Activated T-cell treated with anti-CD3 and anti-CD28 coated beads, Interleukin-2, amount 50 U/mL, for 4 hours (primary cell): ENCODE measurements around the gene NOL6. TPM values are rescaled to one million over a fixed set of nuclear protein-coding genes. Genes with fewer than 3 reads are reported as not detected.
A peak's percentile ranks its signal among the peaks of the same experiment; 100 is the strongest.
"Not testable (repeated sequence)": the region's sequence is repeated elsewhere in the genome, so short reads cannot be mapped to it uniquely, and the experiment has no call there.

ENCODE experiments used
- ATAC-seq, 2 donors: fragments of 200-7000 bp; cut with Tn5 transposase; one replicate each; pipeline ENCODE4 v1.10.0; 2021
- DNase-seq: peaks from one replicate; pipeline ENCODE4 v3.0.0-alpha.2; 2020
- H3K27me3 Mint-ChIP-seq: one replicate; pipeline ENCODE4 v1.8.0; 2021; ENCODE audit warnings: low read depth, mixed read lengths
- H3K36me3 Mint-ChIP-seq: one replicate; pipeline ENCODE4 v1.8.0; 2022; ENCODE audit warnings: mixed read lengths; ENCODE audit not compliant: insufficient read depth
- H3K4me1 Mint-ChIP-seq: one replicate; pipeline ENCODE4 v1.8.0; 2021; ENCODE audit warnings: low read depth, mixed read lengths
- H3K4me3 Mint-ChIP-seq: one replicate; pipeline ENCODE4 v1.8.0; 2021; ENCODE audit warnings: mild to moderate bottlenecking, moderate library complexity, mixed read lengths
- H3K9me3 Mint-ChIP-seq: one replicate; pipeline ENCODE4 v1.8.0; 2021; ENCODE audit warnings: mixed read lengths
- total RNA-seq, 3 donors: library from RNA; stranded (reverse); gene quantifications; one replicate each; pipeline ENCODE4 v1.2.1, GENCODE V29; 2021

The NOL6 gene
- total RNA-seq, 3 donors from 2014 or later: 150 to 170 (median 165) TPM

GRCh38 chr9:33489066-33489465 is 15.3 kb upstream of the NOL6 start:
- no peaks in the 10 kb centered on the region for H3K27me3 Mint-ChIP-seq
- DNase-seq (no peak), ATAC-seq (no peak)
- no peaks in the 10 kb centered on the region for H3K4me1 Mint-ChIP-seq
- H3K4me3 Mint-ChIP-seq: no peak overlapping the region
- no peaks in the 10 kb centered on the region for H3K36me3 Mint-ChIP-seq
- H3K9me3 Mint-ChIP-seq: no peaks in the 10 kb centered on the region

DNA sequence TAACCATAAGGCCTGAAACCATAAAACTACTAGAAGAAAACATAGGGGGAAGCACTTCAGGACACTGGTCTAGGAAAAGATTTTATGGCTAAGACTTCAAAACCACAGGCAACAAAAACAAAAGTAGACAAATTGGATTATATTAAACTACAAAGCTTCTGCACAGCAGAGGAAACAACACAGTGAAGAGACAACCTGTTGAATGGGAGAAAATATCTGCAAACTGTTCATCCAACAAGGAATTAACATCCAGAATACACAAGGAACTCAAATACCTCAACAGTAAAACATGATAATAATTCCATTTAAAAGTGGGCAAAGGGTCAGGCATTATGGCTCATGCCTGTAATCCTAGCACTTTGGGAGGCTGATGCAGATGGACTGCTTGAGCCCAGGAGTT is 11.6 kb upstream of the NOL6 start:
- H3K4me1 Mint-ChIP-seq, H3K36me3 Mint-ChIP-seq, ATAC-seq, H3K4me3 Mint-ChIP-seq, H3K27me3 Mint-ChIP-seq, DNase-seq, H3K9me3 Mint-ChIP-seq: not testable (repeated sequence)

DNA sequence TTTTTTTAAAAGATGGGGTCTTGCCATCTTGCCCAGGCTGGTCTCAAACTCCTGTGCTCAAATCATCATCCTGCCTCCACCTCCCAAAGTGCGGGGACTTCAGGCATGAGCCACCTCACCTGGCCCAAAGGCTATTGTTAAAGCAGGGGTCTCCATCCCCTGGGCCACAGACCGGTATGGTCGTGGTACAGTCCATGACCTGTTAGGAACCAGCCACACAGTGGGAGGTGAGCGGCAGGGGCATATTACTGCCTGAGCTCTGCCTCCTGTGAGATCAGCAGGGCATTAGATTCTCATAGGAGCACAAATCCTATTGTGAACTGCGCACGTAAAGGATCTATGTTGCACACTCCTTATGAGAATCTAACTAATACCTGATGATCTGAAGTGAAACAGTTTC is 7.3 kb upstream of the NOL6 start:
- H3K9me3 Mint-ChIP-seq: no peaks in the 10 kb centered on the region
- H3K4me3 Mint-ChIP-seq: no peak overlapping the region
- ATAC-seq (no peak), DNase-seq (no peak)
- H3K36me3 Mint-ChIP-seq: no peaks in the 10 kb centered on the region
- H3K4me1 Mint-ChIP-seq: no peaks in the 10 kb centered on the region
- no peaks in the 10 kb centered on the region for H3K27me3 Mint-ChIP-seq

DNA sequence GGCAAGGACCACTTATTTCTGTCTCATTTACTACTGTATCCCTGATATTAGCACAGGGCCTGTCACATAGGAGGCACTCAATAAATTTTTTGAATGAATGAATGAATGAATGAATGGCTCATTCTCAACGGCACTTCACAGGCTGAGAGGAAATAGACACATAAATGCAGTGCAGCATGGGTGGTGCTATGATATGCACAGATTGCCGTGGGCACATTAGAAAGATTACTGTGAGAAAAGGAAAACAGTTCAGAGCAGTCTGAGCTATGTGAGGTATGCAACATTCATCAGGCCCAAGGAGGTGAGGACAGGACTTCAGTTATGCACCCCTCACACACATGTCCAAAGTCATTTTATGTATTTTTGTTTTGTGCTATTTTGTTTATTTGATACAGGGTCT is 6.4 kb upstream of the NOL6 start:
- Mint-ChIP-seq H3K9me3 (no peaks in the 10 kb centered on the region), H3K4me3 (no peak overlapping the region), H3K4me1 (no peaks in the 10 kb centered on the region), H3K36me3 (no peaks in the 10 kb centered on the region), H3K27me3 (no peaks in the 10 kb centered on the region)
- ATAC-seq (no peak), DNase-seq (no peak)

DNA sequence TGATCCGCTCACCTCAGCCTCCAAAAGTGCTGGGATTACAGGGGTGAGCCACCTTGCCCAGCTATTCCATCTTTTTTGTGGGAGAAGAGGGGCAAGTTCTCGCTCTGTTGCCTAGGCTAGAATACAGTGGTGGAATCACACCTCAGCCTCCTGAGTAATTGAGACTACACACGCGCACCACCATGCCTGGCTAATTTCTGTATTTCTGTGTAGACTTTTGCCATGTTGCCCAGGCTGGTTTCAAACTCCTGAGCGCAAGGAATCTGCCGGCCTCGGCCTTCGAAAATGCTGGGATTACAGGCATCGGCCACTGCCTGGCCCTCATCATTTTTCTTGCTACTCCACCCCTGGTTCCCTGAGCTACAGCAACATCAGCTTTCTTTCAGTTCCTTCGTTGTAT is 2.8 kb upstream of the NOL6 start:
- Mint-ChIP-seq H3K9me3 (no peaks in the 10 kb centered on the region), H3K4me1 (peaks cover 18% of the 10 kb centered on the region), H3K4me3 (no peak overlapping the region)

DNA sequence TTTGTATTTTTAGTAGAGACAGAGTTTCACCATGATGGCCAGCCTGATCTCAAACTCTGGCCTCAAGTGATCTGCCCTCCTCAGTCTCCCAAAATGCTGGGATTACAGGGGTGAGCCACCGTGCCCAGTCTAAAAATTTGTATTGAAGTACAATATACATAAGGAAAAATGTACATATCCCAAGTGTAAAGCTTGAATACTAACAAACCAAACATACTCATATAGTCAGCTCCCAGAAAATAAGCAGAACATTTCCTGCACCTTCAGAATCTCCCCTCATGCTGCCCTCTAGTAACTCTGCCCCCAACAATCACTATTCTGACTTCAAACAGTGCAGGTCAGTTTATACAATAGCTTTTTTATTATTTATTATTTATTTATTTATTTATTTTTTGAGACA is 1.6 kb upstream of the NOL6 start:
- DNase-seq: no peak
- H3K27me3 Mint-ChIP-seq: no peaks in the 10 kb centered on the region
- no peaks in the 10 kb centered on the region for H3K9me3 Mint-ChIP-seq
- H3K4me3 Mint-ChIP-seq: no peak overlapping the region
- ATAC-seq: no peak
- peaks cover 24% of the 10 kb centered on the region for H3K4me1 Mint-ChIP-seq
- H3K36me3 Mint-ChIP-seq: peaks cover 8% of the 10 kb centered on the region

More for the DNA sequence above, 2.8 kb upstream of the NOL6 start:
- ATAC-seq: no peak
- H3K27me3 Mint-ChIP-seq: no peaks in the 10 kb centered on the region
- peaks cover 4% of the 10 kb centered on the region for H3K36me3 Mint-ChIP-seq
- DNase-seq: no peak

DNA sequence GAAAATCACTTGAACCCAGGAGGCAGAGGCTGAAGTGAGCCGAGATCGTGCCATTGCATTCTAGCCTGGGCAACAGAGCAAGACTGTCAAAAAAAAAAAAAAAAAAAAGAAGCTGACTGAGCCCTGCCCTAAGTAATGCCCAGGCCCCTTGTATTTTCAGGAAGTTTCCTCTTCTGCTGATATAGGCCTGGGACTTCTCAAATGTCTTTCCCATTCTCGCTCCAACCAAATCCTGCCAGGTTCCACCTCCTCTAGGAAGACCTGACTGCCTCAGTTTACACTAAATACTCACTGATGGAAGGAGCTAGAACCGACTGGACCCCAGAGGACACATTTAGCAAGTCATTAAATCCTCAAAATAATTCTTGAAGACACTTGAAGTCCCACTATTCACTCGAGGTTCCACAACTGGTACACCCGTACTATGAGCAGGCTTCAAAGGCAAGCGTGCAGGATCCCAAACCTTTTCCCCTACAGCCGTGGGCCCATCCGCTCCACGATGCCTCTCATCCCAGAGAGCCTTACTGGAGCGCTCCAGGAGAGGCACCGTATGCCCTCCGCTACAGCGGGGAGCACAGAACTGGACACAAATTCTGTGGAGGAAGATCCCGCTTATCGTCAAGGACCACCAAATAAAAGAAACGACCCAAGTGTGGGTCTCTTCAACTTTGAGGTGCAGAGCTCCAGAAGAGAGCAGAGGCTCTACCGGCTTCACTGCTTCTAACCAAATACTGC is 676 bp downstream of the NOL6 start:
- Mint-ChIP-seq H3K27me3 (no peaks in the 10 kb centered on the region), H3K4me1 (peaks cover 24% of the 10 kb centered on the region), H3K9me3 (no peaks in the 10 kb centered on the region), H3K4me3 (peak overlapping the region; percentile 91), H3K36me3 (peaks cover 27% of the 10 kb centered on the region)
- DNase-seq (no peak), ATAC-seq (no peak)

DNA sequence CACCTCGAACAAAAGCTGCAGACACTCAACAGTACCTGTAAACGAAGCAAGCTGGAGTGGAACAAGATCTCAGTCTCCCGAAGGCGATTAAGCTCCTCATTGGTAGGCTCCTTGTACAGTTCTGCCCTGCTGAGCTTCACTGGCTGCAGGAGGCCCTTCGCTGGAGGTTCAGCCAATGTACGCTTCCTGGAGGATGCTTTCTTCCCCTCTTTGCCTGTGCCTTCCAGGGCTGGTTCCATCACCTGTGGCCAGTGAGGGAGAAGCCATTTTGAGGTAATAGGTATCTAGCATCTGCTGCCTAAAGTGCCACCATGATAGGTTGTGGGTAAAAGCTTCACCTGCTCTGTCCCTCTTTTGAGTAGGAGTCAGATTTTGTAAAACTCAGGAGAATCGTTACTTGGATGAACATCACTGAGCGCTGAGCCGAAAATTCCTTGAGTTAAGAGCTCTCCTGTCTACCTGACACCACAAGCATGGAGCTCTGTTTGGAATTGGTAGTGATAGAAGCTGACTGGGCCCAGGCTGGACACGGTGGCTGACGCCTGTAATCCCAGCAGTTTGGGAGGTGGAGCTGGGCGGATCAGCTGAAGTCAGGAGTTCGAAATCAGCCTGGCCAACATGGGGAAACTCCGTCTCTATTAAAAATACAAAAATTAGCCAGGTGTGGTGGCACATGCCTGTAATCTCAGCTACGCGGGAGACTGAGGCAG is 1.4 kb downstream of the NOL6 start:
- peaks cover 24% of the 10 kb centered on the region for H3K4me1 Mint-ChIP-seq
- H3K9me3 Mint-ChIP-seq: no peaks in the 10 kb centered on the region
- H3K36me3 Mint-ChIP-seq: peaks cover 30% of the 10 kb centered on the region
- DNase-seq: no peak
- H3K4me3 Mint-ChIP-seq: peak overlapping the region; percentile 91
- no peak for ATAC-seq
- H3K27me3 Mint-ChIP-seq: no peaks in the 10 kb centered on the region

DNA sequence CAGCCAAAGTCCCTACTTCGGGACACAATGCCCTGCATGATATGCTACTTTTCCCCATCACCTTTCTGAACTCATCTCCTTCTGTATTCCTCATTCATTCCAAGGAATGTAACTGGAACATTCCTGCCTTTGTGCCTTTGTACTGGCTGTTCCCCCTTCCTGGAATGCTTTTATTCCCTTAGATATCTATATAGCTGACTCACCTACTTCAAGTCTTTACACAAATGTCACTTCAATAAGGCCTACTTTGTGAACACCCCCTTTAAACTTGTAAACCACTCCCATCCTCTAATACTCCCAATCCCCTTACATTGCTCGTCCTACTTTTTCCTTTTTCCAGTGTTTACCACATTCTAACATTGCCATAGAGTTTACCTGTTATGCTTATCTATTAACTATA is 2.4 kb downstream of the NOL6 start:
- H3K36me3 Mint-ChIP-seq: peaks cover 35% of the 10 kb centered on the region
- H3K4me3 Mint-ChIP-seq: peak overlapping the region; percentile 91
- ATAC-seq: no peak
- DNase-seq: no peak
- H3K27me3 Mint-ChIP-seq: no peaks in the 10 kb centered on the region
- no peaks in the 10 kb centered on the region for H3K9me3 Mint-ChIP-seq
- peaks cover 24% of the 10 kb centered on the region for H3K4me1 Mint-ChIP-seq

DNA sequence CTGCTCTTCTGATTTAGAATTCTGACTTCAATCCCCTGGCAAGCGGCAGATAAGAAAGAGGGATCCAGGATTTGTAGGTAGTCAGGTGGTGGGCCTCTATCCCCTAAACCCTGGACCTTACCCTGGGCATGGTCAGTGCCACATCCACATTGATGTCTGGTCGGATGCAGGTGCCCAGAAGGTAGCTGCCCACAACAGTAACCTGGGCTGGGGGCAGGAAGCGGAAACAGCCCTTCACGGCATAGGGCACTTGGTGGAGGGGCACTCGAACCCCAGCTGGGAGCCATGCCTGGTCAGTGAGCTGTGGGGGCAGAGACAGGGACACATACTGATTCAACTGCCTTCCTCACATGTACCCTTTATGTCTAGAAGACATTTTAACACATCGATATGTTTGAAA is 3.8 kb downstream of the NOL6 start:
- no peak for ATAC-seq
- no peak overlapping the region for H3K4me3 Mint-ChIP-seq
- no peaks in the 10 kb centered on the region for H3K9me3 Mint-ChIP-seq
- H3K4me1 Mint-ChIP-seq: peaks cover 24% of the 10 kb centered on the region
- H3K27me3 Mint-ChIP-seq: no peaks in the 10 kb centered on the region
- DNase-seq: no peak
- H3K36me3 Mint-ChIP-seq: peaks cover 41% of the 10 kb centered on the region

DNA sequence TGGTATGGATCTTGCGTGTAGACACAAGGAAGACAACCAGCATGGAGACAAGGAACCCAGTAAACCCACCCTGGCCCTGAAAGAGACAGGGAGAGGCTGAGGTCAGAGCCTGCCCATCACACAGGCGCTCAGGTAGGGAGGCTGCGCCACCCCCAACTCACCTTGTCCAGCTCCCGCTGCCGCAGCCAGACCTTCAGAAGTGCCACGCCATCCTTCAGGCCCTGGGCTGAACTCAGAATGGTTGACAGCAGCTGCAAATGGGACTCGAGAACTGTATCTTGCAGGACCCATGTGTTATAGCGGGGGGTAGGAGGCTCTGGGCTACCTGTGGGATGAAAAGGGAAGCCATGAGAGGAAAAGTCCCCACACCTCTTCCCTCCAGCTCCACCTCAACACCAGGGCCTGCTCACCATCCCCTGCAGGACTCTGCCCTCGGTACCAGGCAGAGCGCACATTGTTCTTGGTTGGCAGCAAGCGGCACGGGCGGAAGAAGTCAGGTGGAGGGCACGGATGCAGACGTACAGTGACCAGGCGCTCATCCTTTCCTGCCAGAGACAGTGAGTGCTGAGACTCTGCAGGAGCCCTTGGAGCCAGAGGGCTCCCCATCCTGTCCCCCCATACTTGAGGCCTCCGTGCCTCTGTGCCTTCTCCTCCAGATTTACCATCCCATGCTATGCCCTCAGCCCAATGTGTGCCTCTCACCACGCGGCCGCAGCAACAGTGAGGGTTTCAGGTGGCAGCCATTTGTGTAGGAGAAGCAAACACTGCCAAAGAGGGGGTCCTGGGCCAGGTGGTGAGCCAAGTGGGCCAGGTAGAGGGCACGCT is 4.7 kb downstream of the NOL6 start:
- Mint-ChIP-seq H3K27me3 (no peaks in the 10 kb centered on the region), H3K4me3 (no peak overlapping the region), H3K36me3 (peaks cover 48% of the 10 kb centered on the region), H3K4me1 (peaks cover 21% of the 10 kb centered on the region), H3K9me3 (no peaks in the 10 kb centered on the region)
- no peak for DNase-seq
- no peak for ATAC-seq

GRCh38 chr9:33468215-33468730 is 5.5 kb downstream of the NOL6 start:
- H3K27me3 Mint-ChIP-seq: no peaks in the 10 kb centered on the region
- H3K36me3 Mint-ChIP-seq: peaks cover 46% of the 10 kb centered on the region

DNA sequence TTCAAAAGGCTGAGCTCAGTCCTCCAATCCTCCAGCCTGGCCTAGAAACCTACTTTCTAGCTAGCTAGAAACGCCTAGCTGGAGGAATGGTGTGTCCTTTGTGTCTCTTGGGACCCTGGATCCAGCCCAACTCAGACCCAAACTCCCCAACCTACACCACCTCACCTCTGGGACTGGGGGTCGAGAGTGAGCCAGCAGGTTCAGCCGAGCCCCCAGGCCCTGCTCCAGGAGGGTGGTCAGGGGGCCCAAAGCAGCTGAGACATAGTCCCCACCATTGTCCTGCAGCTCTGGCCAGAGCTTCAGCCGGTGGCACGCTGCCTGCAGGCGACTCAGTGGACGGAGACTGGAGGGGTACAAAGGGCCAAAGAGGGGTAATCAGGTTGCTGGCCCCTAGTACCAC is 6.2 kb downstream of the NOL6 start:
- H3K36me3 Mint-ChIP-seq: peaks cover 52% of the 10 kb centered on the region
- peaks cover 16% of the 10 kb centered on the region for H3K4me1 Mint-ChIP-seq

More at GRCh38 chr9:33468215-33468730, 5.5 kb downstream of the NOL6 start:
- DNase-seq (no peak), ATAC-seq (no peak)
- no peaks in the 10 kb centered on the region for H3K9me3 Mint-ChIP-seq
- peaks cover 20% of the 10 kb centered on the region for H3K4me1 Mint-ChIP-seq
- no peak overlapping the region for H3K4me3 Mint-ChIP-seq

More for the DNA sequence above, 6.2 kb downstream of the NOL6 start:
- Mint-ChIP-seq H3K9me3 (no peaks in the 10 kb centered on the region), H3K4me3 (no peak overlapping the region), H3K27me3 (no peaks in the 10 kb centered on the region)
- no peak for DNase-seq
- ATAC-seq: no peak
